Keratinocyte (primary cell): ENCODE data around the gene SPOP. TPM values are rescaled to one million over a fixed set of nuclear protein-coding genes. Genes with fewer than 3 reads are reported as not detected.

Source experiments
- DNase-seq: peaks from one replicate; pipeline ENCODE4 v3.0.0-alpha.2; 2011; ENCODE audit warnings: low read depth, missing footprints, low spot score
- FAIRE-seq: peaks from 2 replicates; lab custom pipeline; 2011; peaks lifted over from hg19 to GRCh38; lab: Jason Lieb, UNC
- H2AFZ ChIP-seq: 2 replicates; pipeline ENCODE4 v1.6.0; 2012; ENCODE audit warnings: low read length, control low read depth, inconsistent platforms; ENCODE audit not compliant: control insufficient read depth
- H3K27ac ChIP-seq: 2 replicates; pipeline ENCODE4 v1.5.1; 2011; ENCODE audit warnings: low read length; ENCODE audit not compliant: control insufficient read depth, insufficient read depth
- H3K27me3 ChIP-seq: 3 replicates; pipeline ENCODE4 v1.6.0; 2011; ENCODE audit warnings: low read length; ENCODE audit not compliant: control insufficient read depth, insufficient read depth; ENCODE audit errors: extremely low read depth
- H3K36me3 ChIP-seq, 2 experiments: 2 replicates in 1 of 2; 3 replicates in 1 of 2; pipeline ENCODE4 v1.5.1; 2011; ENCODE audit warnings: low read length in 2 of 2, mild to moderate bottlenecking in 1 of 2; ENCODE audit not compliant: control insufficient read depth in 2 of 2, insufficient read depth in 2 of 2; ENCODE audit errors: extremely low read depth in 1 of 2
- H3K4me1 ChIP-seq: 3 replicates; pipeline ENCODE4 v1.5.1; 2011; ENCODE audit warnings: low read length; ENCODE audit not compliant: control insufficient read depth, insufficient read depth; ENCODE audit errors: extremely low read depth
- H3K4me2 ChIP-seq: 3 replicates; pipeline ENCODE4 v1.6.0; 2011; ENCODE audit warnings: low read depth, low read length; ENCODE audit not compliant: control insufficient read depth, insufficient read depth; ENCODE audit errors: extremely low read depth
- H3K4me3 ChIP-seq, 3 experiments: fragments of 200-600 bp in 1 of 3; sonication (generic) in 1 of 3; 2 replicates in 2 of 3; 3 replicates in 1 of 3; pipeline ENCODE4 v1.5.1; 2011 to 2016; ENCODE audit warnings: low read length in 3 of 3, mild to moderate bottlenecking in 3 of 3, control low read depth in 2 of 3, inconsistent platforms in 1 of 3, low read depth in 1 of 3, mixed read lengths in 1 of 3, mixed run types in 1 of 3, moderate library complexity in 1 of 3; ENCODE audit not compliant: control insufficient read depth in 2 of 3, insufficient read depth in 2 of 3; ENCODE audit errors: extremely low read depth in 1 of 3
- H3K79me2 ChIP-seq: 2 replicates; pipeline ENCODE4 v1.6.0; 2012; ENCODE audit warnings: low read length; ENCODE audit not compliant: control insufficient read depth, insufficient read depth
- H3K9ac ChIP-seq: 3 replicates; pipeline ENCODE4 v1.6.0; 2011; ENCODE audit warnings: low read length; ENCODE audit not compliant: control insufficient read depth, insufficient read depth; ENCODE audit errors: extremely low read depth
- H3K9me1 ChIP-seq: 3 replicates; pipeline ENCODE4 v1.6.0; 2011; ENCODE audit warnings: low read length; ENCODE audit not compliant: control insufficient read depth, insufficient read depth; ENCODE audit errors: extremely low read depth
- H3K9me3 ChIP-seq: 2 replicates; pipeline ENCODE4 v1.5.1; 2012; ENCODE audit warnings: low read depth, low read length; ENCODE audit not compliant: control insufficient read depth
- H4K20me1 ChIP-seq: 3 replicates; pipeline ENCODE4 v1.6.0; 2011; ENCODE audit warnings: low read length; ENCODE audit not compliant: control insufficient read depth, insufficient read depth; ENCODE audit errors: extremely low read depth
- CTCF ChIP-seq, 3 experiments: IDR thresholded peaks in 1 of 3; conservative IDR thresholded peaks in 1 of 3; optimal IDR thresholded peaks in 1 of 3; 2 replicates in 2 of 3; 3 replicates in 1 of 3; pipeline versions ENCODE3 to v1.5.1; 2011; ENCODE audit warnings: low read length in 3 of 3, mild to moderate bottlenecking in 3 of 3, moderate library complexity in 2 of 3, control low read depth in 1 of 3, inconsistent platforms in 1 of 3; ENCODE audit not compliant: insufficient read depth in 2 of 3; ENCODE audit errors: extremely low read depth in 1 of 3
- EZH2 ChIP-seq: IDR thresholded peaks from one replicate; pipeline ENCODE4 v1.6.1; 2012; ENCODE audit warnings: inconsistent platforms, mild to moderate bottlenecking, low read length, moderate library complexity
- dilution Hi-C: fragments of 300-500 bp; cut with MboI; formaldehyde crosslinking; loops from one replicate; pipeline ENCODE4 v1.7.0; 2020; ENCODE audit warnings: low sequenced_read_pairs; ENCODE audit not compliant: extremely low pct_ligation_motif_present
- polyA plus RNA-seq, 5 experiments: library from polyadenylated mRNA; depleted of rRNA in 3 of 5; stranded (reverse) in 3 of 5; stranded (forward) in 1 of 5; unstranded in 1 of 5; fragments of >200 nt; gene quantifications; 1 replicate in 1 of 5; 2 replicates in 3 of 5; 3 replicates in 1 of 5; pipeline versions ENCODE4 v1.2.1 to v1.2.3, GENCODE V29; 2011 to 2012; ENCODE audit warnings: missing spikeins in 2 of 5, low read depth in 1 of 5, low replicate concordance in 1 of 5

Gene SPOP
- polyA plus RNA-seq, 1 donor (not counting 4 experiments of a cell fraction or from before 2014, with no cell fraction given): 27.5 TPM

- peaks cover 3% of the 10 kb centered on the region for H3K4me1 ChIP-seq
- peaks cover 49% of the 10 kb centered on the region for H3K27me3 ChIP-seq
- no peak overlapping the region for H3K4me3 ChIP-seq
- FAIRE-seq (no peak), DNase-seq (no peak)
- H3K79me2 ChIP-seq: no peaks in the 10 kb centered on the region
- H3K9me3 ChIP-seq: no peaks in the 10 kb centered on the region
- H3K9ac ChIP-seq: no peak overlapping the region
- H3K4me2 ChIP-seq: no peak overlapping the region
- H3K36me3 ChIP-seq: no peaks in the 10 kb centered on the region
- H4K20me1 ChIP-seq: no peaks in the 10 kb centered on the region
- no peak overlapping the region for H2AFZ ChIP-seq
- H3K27ac ChIP-seq: no peak overlapping the region
- H3K9me1 ChIP-seq: no peaks in the 10 kb centered on the region
- no peak for TF ChIP-seq CTCF (optimal IDR thresholded peaks at IDR 0.05 in 1 of 3, IDR thresholded peaks at IDR 0.05 in 1 of 3, conservative IDR thresholded peaks at IDR 0.05 in 1 of 3; ENCODE audit: extremely low read depth in 1 of 3, insufficient read depth in 2 of 3, low read length in 3 of 3)
- dilution Hi-C loops: no loop called here
Observed at GRCh38 chr17:49572806-49573420, 105.0 kb downstream of the SPOP start.

GRCh38 chr17:49572226-49572625 lies 105.7 kb downstream of the SPOP start:
- no peaks in the 10 kb centered on the region for H3K36me3 ChIP-seq
- H3K79me2 ChIP-seq: no peaks in the 10 kb centered on the region
- no peaks in the 10 kb centered on the region for H3K9me3 ChIP-seq
- DNase-seq: no peak
- H2AFZ ChIP-seq: no peak overlapping the region
- no peak overlapping the region for H3K27ac ChIP-seq
- peaks cover 42% of the 10 kb centered on the region for H3K27me3 ChIP-seq
- no peaks in the 10 kb centered on the region for H4K20me1 ChIP-seq
- FAIRE-seq: no peak
- H3K4me3 ChIP-seq: no peak overlapping the region
- H3K4me2 ChIP-seq: no peak overlapping the region
- H3K9me1 ChIP-seq: no peaks in the 10 kb centered on the region
- dilution Hi-C loops: no loop called here
- peaks cover 4% of the 10 kb centered on the region for H3K4me1 ChIP-seq
- H3K9ac ChIP-seq: no peak overlapping the region
- TF ChIP-seq CTCF (optimal IDR thresholded peaks at IDR 0.05 in 1 of 3, IDR thresholded peaks at IDR 0.05 in 1 of 3, conservative IDR thresholded peaks at IDR 0.05 in 1 of 3; ENCODE audit: extremely low read depth in 1 of 3, insufficient read depth in 2 of 3, low read length in 3 of 3) (no peak), EZH2 (no peak)
